NCI-H2196 (cell line): ENCODE data around the gene GP9.

Experiments used
- DNase-seq: peaks from one replicate; lab custom pipeline; 2025; ENCODE audit not compliant: unreplicated experiment; lab: John Stamatoyannopoulos, UW

GP9 gene

DNA sequence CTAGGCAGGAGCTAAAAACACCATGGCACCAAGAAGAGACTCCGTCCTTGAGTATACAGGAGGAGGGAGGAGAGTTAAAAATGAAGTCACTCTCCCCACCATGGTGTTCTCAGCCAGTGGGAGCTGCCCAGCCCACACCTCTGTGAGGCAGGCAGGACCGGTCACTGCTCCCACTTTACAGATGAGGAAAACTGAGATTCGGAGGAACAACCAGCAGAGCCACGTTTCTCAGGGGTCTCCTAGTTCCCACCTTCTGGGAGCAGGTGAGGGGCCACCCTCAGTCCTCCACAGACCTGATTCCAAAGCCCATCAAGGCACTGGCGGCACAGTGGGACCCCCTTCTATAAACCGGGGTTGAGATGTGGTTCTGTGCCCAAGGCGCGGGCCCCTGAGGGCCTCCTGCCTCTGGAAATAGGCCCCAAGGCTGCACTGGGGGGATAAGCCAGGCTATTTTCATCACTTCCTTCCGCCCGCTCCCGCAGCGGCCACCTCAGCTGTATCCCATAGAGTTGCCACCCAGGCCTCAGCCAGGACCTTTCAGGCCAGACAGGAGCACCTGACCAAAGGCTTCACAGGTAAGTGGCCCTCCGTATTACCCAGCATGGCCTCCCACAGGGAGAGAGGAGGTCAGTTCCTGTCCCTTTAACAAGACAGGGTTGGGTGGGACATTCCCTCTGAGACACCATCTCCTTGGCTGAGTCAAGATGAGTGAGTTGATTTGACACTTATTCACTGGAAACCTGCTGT lies at the start of gene GP9:
Gene GP9 (plus strand): TSS at position 504 of the 747 bp plus-strand sequence. CDS start 961 bp downstream, outside the sequence.
- no peak for DNase-seq

DNA sequence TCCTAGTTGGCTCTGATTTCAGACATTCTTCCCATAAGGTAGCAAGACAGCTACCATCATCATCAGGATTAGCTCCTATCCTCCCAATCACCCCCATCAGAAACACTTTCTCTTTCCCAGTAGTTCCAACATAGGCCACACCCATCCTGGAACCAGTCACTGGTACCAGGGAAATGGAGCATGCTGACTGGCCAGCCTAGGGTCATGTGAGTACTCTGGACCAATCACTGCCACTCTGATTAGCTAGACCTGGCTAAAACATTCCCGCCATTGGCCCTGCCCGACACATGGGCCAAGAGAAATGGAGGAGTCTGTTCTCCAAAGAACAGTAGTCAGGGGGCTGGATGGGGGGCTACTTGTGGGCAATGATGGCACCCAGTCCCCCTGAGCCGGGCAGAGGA lies 47.1 kb upstream of the GP9 start:
- DNase-seq, result peak; percentile 18

DNA sequence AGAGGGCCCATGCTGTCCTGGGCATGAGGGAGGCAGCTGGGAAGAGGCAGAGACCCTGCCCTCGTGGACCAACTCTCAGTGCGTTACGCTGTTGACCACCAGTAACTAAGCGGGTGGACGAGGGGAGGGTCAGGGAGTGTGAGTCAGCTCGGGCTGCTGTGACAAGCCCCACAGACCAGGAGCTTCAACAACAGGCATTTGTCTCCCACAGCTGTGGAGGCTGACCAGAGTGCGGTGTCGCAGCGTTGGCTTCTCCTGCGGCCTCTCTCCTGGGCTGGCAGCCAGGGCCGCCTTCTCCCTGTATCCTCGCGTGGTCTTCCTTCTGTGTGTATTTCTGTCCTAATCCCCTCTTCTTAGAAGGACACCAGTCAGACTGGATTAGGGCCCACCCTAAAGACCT lies 46.4 kb upstream of the GP9 start:
- no peak for DNase-seq

DNA sequence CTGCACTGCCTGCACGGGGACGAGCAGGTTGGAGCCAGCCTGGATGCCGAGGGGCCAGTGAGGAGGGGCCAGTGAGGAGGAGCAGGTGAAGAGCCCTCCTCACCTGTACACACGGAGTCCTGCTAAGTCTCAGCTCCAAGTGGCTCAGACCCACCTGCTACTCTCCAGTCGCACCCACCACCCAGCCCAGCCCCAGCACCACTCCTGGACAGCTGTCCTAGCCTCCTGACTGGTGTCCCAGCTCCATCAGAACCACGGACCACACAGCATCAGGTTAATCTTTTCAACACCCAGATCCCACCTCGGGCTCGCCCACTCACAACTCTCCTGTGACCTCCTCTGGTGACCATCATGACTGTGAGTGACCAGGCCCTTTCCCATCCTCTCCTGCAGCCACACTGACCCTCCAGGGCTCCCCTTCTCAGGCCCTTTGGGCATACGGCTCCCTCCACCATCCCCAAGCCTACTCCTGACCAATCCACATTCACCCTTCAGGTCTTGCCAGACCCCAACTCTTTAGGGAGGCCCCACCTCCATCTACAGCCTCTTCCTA lies 45.7 kb upstream of the GP9 start:
- no peak for DNase-seq

DNA sequence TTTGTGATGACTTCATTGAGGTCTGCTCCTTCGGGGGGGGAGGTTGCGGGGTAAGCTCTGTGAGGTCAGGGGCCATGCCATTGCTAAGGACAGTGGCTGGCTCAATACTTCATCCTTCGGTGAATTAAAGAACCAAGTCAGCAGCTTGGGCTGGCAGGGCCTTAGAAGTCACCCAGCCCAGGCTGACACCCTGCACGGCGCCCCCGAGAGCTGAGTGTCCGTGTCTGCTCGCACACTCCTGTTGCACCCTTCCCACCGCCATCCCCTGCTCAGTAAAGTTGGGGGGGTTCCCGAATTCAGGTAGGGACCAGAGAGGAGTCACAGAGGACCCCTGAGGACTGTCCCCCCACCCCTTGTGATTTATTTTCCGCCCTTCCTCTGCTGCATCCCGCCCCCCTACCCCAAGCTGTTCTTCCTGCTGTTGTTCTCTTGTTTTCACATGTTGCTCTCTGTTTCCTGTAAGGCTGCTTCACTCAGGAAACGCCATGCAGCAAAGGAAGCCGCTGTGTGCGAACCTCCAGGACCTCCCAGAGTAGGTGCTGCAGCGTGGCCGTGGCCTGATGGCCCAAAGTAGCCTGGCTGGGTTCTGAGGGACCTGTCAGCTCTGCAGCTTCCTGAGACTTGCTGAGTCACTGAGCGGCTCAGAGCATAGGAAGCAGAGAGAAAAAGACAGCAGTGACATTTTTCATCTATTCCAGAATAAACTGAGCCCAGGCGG lies 45.0 kb upstream of the GP9 start:
- no peak for DNase-seq

GRCh38 chr3:129016356-129016719 lies 44.2 kb upstream of the GP9 start:
- DNase-seq, result peak; percentile 84

- no peak for DNase-seq
Observed at GRCh38 chr3:129016720-129017483, 43.7 kb upstream of the GP9 start.

GRCh38 chr3:129017484-129017899 lies 43.1 kb upstream of the GP9 start:
- no peak for DNase-seq

DNA sequence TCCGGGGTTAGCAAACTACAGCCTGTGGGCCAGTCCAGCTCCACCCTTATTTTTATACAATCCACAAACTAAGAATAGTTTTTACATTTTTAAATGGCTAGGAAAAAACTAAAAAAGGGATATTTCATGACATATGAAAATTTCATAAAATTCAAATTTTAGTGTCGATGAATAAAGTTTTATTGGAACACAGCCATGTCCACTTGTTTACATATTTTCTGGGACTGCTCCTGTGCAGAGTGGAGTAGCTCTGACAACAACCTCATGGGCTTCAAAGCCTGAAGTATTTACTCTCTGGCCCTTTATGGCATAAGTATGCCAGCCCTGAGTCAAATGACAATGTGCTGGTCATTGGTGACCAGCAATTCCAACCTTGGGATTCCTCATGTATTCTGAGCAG lies 42.3 kb upstream of the GP9 start:
- no peak for DNase-seq

GRCh38 chr3:129018751-129019150 lies 41.8 kb upstream of the GP9 start:
- DNase-seq, result no peak

DNA sequence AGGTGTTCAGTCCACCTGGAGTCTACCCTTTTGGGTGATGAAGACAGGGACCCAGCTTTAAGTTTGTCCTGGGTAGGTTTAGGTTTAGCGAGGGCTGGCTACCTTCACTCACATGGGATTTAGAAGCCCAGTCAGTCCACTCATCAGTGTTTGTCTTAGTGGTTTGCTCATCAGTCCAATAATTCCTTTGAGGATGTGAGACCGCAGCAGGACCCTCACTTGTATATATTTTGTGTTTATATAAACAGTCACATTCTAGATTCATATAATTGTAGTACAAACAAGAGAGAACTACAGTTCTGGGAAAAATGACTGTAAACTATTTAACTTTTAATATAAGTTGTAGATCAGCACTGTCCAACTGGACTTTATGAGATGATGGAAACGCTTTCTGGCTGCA lies 41.3 kb upstream of the GP9 start:
- no peak for DNase-seq

GRCh38 chr3:129020691-129021090 lies 39.9 kb upstream of the GP9 start:
- no peak for DNase-seq

- no peak for DNase-seq
Observed at GRCh38 chr3:129021140-129021551, 39.4 kb upstream of the GP9 start.

DNA sequence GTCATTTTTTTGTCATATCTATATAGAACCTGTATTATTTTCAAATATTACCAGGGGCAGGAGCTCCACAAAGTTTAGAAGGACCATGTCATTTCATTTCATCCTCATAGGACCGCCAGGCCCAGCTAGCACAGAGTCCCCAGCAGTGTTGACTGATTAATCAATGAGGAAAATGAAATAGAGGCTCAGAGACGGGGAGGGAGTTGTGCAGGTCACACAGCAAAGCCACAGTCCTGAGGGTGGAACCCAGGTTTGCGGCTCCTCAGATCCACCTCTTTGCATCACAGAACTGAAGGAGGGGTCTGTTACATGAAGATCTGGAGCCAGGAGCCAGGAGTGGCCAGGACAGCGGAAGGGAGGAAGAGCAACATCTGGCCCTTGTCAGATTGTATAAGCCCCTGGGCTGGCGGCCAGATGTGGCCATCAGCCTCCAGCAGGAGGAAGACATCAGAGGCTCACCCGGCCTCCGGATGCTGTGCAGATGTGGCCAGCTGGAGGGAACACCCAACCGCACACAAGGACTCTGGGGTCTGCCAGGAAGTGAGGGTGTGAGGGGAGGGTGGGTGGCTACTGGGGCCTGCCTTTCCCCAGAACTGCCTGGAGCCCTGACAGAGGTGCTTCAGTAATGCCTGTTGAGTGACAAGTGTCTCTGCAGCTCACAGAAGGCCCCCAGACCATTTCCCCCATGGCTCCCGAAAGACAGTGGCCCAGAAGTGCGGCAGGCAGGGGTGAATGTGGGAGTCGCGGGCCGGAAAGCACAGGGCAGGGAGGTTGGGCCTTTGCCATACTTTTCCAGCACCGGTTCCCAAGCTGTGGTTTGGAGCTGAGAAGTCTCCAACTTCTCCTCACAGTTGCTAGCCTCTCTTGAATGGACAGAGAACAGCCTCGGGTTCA lies 38.2 kb upstream of the GP9 start:
- DNase-seq, result no peak

DNA sequence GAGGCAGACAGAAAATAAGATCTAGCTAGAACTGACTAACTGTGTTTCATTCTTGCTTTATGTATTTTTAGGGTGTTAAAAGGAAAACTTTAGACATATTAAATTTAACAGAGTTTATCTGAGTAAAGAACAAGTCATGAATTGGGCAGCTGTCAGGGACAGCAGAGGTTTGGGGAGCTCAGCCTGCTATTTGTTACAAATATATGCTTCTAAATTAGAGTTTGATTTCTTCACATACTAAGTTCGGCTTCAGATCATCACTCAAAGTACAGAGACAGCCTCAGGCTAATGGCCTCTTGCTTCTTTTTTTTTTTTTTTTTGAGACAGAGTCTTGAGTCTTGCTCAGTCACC lies 37.6 kb upstream of the GP9 start:
- no peak for DNase-seq

GRCh38 chr3:129023909-129024308 lies 36.7 kb upstream of the GP9 start:
- DNase-seq, result peak; percentile 68

GRCh38 chr3:129025108-129025507 lies 35.5 kb upstream of the GP9 start:
- no peak for DNase-seq

GRCh38 chr3:129025691-129026435 lies 34.7 kb upstream of the GP9 start:
- no peak for DNase-seq

DNA sequence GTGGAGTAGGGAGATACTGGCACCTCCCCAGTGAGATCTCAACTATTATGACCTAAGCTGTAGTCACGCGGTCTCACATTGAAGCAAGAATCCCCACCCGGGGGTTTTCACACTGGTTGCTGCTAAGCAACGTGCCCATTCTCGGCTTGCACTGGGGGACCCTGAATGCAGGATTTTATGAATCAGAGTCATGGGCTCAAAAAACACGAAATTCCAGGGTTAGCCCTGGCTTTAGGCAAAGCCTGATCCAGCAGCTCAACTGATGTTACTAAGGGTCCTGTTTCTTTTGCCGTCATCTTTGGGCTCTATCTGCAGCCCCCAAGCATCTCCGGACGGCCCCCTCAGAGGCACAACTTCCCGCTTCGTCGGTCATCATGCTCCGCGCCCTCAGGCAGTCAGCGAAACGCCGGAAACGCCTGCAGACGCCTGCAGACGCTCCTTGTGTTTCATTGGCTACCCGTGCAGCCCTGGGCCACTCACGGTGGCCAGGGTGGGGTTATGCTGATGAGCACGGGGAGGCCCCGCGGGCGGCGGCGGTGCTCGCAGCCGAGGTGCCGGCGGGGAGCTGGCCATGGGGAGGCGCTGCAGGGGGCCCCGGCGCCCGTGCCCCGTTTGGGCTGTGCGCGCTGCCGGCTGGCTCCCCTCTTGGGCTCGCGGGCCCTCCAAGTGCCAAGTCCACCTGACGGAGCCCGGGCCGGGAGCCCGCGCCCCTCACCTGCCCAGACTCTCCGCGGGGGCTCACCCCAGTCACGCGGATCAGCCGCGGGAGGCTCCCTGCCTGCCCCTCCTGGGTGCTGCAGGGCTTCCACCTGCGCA lies 33.6 kb upstream of the GP9 start:
- peak; percentile 98 for DNase-seq
